ELF-1 (cell line): Measurements from ENCODE around the gene HOXC13.

Source experiments
- DNase-seq: peaks from one replicate; pipeline ENCODE4 v3.0.0-alpha.2; 2016; ENCODE audit warnings: low read depth, low spot score

HOXC13 gene

GRCh38 chr12:53969588-53970259 is 31.1 kb downstream of the HOXC13 start:
- DNase-seq: no peak

GRCh38 chr12:53970451-53970850 is 31.8 kb downstream of the HOXC13 start:
- no peak for DNase-seq

- no peak for DNase-seq
Measured at GRCh38 chr12:53971129-53971528, 32.5 kb downstream of the HOXC13 start.

GRCh38 chr12:53971686-53972085 is 33.1 kb downstream of the HOXC13 start:
- no peak for DNase-seq

GRCh38 chr12:53972152-53972702 is 33.6 kb downstream of the HOXC13 start:
- no peak for DNase-seq

GRCh38 chr12:53972722-53973235 is 34.1 kb downstream of the HOXC13 start, which contains the start of gene HOXC11:
Gene HOXC11 (plus strand): TSS chr12:53973126. CDS start chr12:53973242, 116 bp downstream.
- no peak for DNase-seq

- no peak for DNase-seq
Measured at GRCh38 chr12:53973236-53974042, 34.8 kb downstream of the HOXC13 start.

- no peak for DNase-seq
Measured at GRCh38 chr12:53974084-53975063, 35.7 kb downstream of the HOXC13 start, which contains the start of gene HOTAIR. Gene HOTAIR (minus strand): TSS chr12:53974954.

- no peak for DNase-seq
Measured at GRCh38 chr12:53975064-53975471, 36.4 kb downstream of the HOXC13 start.

- no peak for DNase-seq
Measured at GRCh38 chr12:53975479-53976152, 37.0 kb downstream of the HOXC13 start.

- DNase-seq: no peak
Measured at GRCh38 chr12:53976172-53976822, 37.7 kb downstream of the HOXC13 start.

GRCh38 chr12:53976823-53977595 is 38.4 kb downstream of the HOXC13 start:
- no peak for DNase-seq

GRCh38 chr12:53977596-53978445 is 39.2 kb downstream of the HOXC13 start:
- no peak for DNase-seq

GRCh38 chr12:53978477-53979356 is 40.1 kb downstream of the HOXC13 start:
- DNase-seq: no peak

GRCh38 chr12:53980104-53980801 is 41.6 kb downstream of the HOXC13 start:
- no peak for DNase-seq

- no peak for DNase-seq
Measured at GRCh38 chr12:53980802-53981496, 42.3 kb downstream of the HOXC13 start.
